HEK293 (cell line): ENCODE results near the gene SCAMP3.

Source experiments
- GLI2 ChIP-seq: fragments of 450-650 bp; formaldehyde crosslinking; IDR thresholded peaks from 2 replicates; pipeline ENCODE4; 2017; ENCODE audit warnings: missing biosample characterization, missing genetic modification characterization, low read depth, borderline replicate concordance
- IKZF3 ChIP-seq: fragments of 450-650 bp; IDR thresholded peaks from 2 replicates; pipeline ENCODE4 v1.5.0; 2018; ENCODE audit warnings: missing biosample characterization, mild to moderate bottlenecking, missing genetic modification characterization, moderate library complexity
- KLF16 ChIP-seq: fragments of 450-650 bp; formaldehyde crosslinking; IDR thresholded peaks from 2 replicates; pipeline ENCODE4 v1.5.1; 2017; ENCODE audit warnings: missing biosample characterization, missing genetic modification characterization
- MEIS1 ChIP-seq: sonication (generic); formaldehyde crosslinking; IDR thresholded peaks from 2 replicates; pipeline ENCODE4 v1.8.1; 2022; ENCODE audit warnings: missing genetic modification reagents, mild to moderate bottlenecking, borderline replicate concordance
- MYNN ChIP-seq: fragments of 450-650 bp; formaldehyde crosslinking; IDR thresholded peaks from 2 replicates; pipeline ENCODE4 v1.5.1; 2016; ENCODE audit warnings: missing biosample characterization, missing genetic modification characterization, borderline replicate concordance
- SCRT2 ChIP-seq: fragments of 450-650 bp; formaldehyde crosslinking; IDR thresholded peaks from 2 replicates; pipeline ENCODE4 v1.5.1; 2016; ENCODE audit warnings: missing biosample characterization, missing genetic modification characterization
- ZFP69B ChIP-seq: fragments of 450-650 bp; formaldehyde crosslinking; IDR thresholded peaks from 2 replicates; pipeline ENCODE4 v1.5.1; 2016; ENCODE audit warnings: missing biosample characterization, missing genetic modification characterization
- ZNF10 ChIP-seq: fragments of 450-650 bp; formaldehyde crosslinking; IDR thresholded peaks from 2 replicates; pipeline ENCODE4 v1.5.1; 2017; ENCODE audit warnings: missing biosample characterization, missing genetic modification characterization
- ZNF133 ChIP-seq: fragments of 450-650 bp; formaldehyde crosslinking; IDR thresholded peaks from 2 replicates; pipeline ENCODE4 v1.5.1; 2016; ENCODE audit warnings: missing biosample characterization, missing genetic modification characterization
- ZNF140 ChIP-seq: fragments of 450-650 bp; formaldehyde crosslinking; IDR thresholded peaks from 2 replicates; pipeline ENCODE4 v1.5.1; 2016; ENCODE audit warnings: missing biosample characterization, missing genetic modification characterization
- ZNF423 ChIP-seq: fragments of 450-650 bp; formaldehyde crosslinking; IDR thresholded peaks from 2 replicates; pipeline ENCODE4 v1.5.1; 2016; ENCODE audit warnings: missing biosample characterization, missing genetic modification characterization
- ZNF473 ChIP-seq: fragments of 450-650 bp; formaldehyde crosslinking; IDR thresholded peaks from 2 replicates; pipeline ENCODE4 v1.5.1; 2017; ENCODE audit warnings: missing biosample characterization, missing genetic modification characterization
- ZNF585B ChIP-seq: fragments of 450-650 bp; formaldehyde crosslinking; IDR thresholded peaks from 2 replicates; pipeline ENCODE4 v1.5.1; 2016; ENCODE audit warnings: missing biosample characterization, missing genetic modification characterization
- ZNF621 ChIP-seq: fragments of 450-650 bp; formaldehyde crosslinking; IDR thresholded peaks from 2 replicates; pipeline ENCODE4 v1.5.1; 2017; ENCODE audit warnings: missing biosample characterization, missing genetic modification characterization
- ZNF654 ChIP-seq: fragments of 450-650 bp; formaldehyde crosslinking; IDR thresholded peaks from 2 replicates; pipeline ENCODE4 v1.5.1; 2016; ENCODE audit warnings: low read depth, missing biosample characterization, missing genetic modification characterization
- ZNF76 ChIP-seq: fragments of 450-650 bp; formaldehyde crosslinking; IDR thresholded peaks from 2 replicates; pipeline ENCODE4; 2016; ENCODE audit warnings: low read depth, missing biosample characterization, missing genetic modification characterization, borderline replicate concordance
- ZNF830 ChIP-seq: fragments of 450-650 bp; IDR thresholded peaks from 2 replicates; pipeline ENCODE4 v1.5.0; 2018; ENCODE audit warnings: missing biosample characterization, missing genetic modification characterization, low read depth, mild to moderate bottlenecking, moderate library complexity
- TF ChIP-seq, protein P1 (sequence below): fragments of 450-650 bp; formaldehyde crosslinking; IDR thresholded peaks from 2 replicates; pipeline ENCODE4 v1.5.1; 2016; ENCODE audit warnings: missing biosample characterization, missing genetic modification characterization, low read depth
- TF ChIP-seq, protein P2 (sequence below): fragments of 450-650 bp; formaldehyde crosslinking; IDR thresholded peaks from 2 replicates; pipeline ENCODE4 v1.5.1; 2016; ENCODE audit warnings: missing biosample characterization, missing genetic modification characterization
- TF ChIP-seq, protein P3 (sequence below): fragments of 450-650 bp; formaldehyde crosslinking; IDR thresholded peaks from 2 replicates; pipeline ENCODE4 v1.5.1; 2016; ENCODE audit warnings: missing biosample characterization, missing genetic modification characterization
- TF ChIP-seq, protein P4 (sequence below): fragments of 450-650 bp; formaldehyde crosslinking; IDR thresholded peaks from 2 replicates; pipeline ENCODE4 v1.5.1; 2016; ENCODE audit warnings: missing biosample characterization, missing genetic modification characterization
- TF ChIP-seq, protein P5 (sequence below): fragments of 450-650 bp; formaldehyde crosslinking; IDR thresholded peaks from 2 replicates; pipeline ENCODE4 v1.5.1; 2016; ENCODE audit warnings: missing biosample characterization, missing genetic modification characterization
- TF ChIP-seq, protein P6 (sequence below): fragments of 450-650 bp; formaldehyde crosslinking; IDR thresholded peaks from 2 replicates; pipeline ENCODE4 v1.5.1; 2016; ENCODE audit warnings: missing biosample characterization, missing genetic modification characterization
- TF ChIP-seq, protein P7 (sequence below): fragments of 450-650 bp; formaldehyde crosslinking; IDR thresholded peaks from 2 replicates; pipeline ENCODE4 v1.5.1; 2017; ENCODE audit warnings: missing biosample characterization, missing genetic modification characterization

The SCAMP3 gene

DNA sequence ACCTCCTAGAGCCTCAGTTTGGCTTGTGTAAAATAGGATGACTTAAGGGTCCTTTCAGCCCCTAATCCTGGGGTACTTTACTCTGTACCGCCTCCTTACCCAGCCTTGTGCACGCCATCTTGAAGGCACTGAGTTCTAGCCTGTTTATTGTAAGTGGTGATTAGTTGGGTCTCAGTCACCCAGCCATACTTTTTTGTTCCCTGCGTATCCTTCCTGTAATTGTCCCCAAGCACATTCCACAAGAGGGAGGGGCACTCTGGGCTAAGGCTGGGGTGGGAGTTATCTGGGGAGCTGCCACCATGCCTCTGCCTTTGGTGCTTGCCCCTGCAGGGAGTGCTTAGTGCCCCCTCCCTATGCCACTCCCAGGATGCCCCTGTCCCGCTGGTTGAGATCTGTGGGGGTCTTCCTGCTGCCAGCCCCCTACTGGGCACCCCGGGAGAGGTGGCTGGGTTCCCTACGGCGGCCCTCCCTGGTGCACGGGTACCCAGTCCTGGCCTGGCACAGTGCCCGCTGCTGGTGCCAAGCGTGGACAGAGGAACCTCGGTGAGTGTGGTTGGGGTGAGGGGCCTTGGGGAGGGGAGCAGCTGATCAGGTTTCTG, 47.4 kb upstream of the SCAMP3 start (continued):
- TF ChIP-seq, protein P1, sequence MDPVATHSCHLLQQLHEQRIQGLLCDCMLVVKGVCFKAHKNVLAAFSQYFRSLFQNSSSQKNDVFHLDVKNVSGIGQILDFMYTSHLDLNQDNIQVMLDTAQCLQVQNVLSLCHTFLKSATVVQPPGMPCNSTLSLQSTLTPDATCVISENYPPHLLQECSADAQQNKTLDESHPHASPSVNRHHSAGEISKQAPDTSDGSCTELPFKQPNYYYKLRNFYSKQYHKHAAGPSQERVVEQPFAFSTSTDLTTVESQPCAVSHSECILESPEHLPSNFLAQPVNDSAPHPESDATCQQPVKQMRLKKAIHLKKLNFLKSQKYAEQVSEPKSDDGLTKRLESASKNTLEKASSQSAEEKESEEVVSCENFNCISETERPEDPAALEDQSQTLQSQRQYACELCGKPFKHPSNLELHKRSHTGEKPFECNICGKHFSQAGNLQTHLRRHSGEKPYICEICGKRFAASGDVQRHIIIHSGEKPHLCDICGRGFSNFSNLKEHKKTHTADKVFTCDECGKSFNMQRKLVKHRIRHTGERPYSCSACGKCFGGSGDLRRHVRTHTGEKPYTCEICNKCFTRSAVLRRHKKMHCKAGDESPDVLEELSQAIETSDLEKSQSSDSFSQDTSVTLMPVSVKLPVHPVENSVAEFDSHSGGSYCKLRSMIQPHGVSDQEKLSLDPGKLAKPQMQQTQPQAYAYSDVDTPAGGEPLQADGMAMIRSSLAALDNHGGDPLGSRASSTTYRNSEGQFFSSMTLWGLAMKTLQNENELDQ (tag by site-specific recombination), result no peak
- TF ChIP-seq, protein P2, sequence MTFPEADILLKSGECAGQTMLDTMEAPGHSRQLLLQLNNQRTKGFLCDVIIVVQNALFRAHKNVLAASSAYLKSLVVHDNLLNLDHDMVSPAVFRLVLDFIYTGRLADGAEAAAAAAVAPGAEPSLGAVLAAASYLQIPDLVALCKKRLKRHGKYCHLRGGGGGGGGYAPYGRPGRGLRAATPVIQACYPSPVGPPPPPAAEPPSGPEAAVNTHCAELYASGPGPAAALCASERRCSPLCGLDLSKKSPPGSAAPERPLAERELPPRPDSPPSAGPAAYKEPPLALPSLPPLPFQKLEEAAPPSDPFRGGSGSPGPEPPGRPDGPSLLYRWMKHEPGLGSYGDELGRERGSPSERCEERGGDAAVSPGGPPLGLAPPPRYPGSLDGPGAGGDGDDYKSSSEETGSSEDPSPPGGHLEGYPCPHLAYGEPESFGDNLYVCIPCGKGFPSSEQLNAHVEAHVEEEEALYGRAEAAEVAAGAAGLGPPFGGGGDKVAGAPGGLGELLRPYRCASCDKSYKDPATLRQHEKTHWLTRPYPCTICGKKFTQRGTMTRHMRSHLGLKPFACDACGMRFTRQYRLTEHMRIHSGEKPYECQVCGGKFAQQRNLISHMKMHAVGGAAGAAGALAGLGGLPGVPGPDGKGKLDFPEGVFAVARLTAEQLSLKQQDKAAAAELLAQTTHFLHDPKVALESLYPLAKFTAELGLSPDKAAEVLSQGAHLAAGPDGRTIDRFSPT (tag by site-specific recombination), result peak; percentile 95
- no peak for TF ChIP-seq KLF16
- no peak for TF ChIP-seq ZNF473 (tag by site-specific recombination)
- no peak for TF ChIP-seq SCRT2 (tag by site-specific recombination)
- TF ChIP-seq ZNF585B (tag by site-specific recombination), result no peak
- TF ChIP-seq ZNF140, result no peak
- TF ChIP-seq, protein P3, sequence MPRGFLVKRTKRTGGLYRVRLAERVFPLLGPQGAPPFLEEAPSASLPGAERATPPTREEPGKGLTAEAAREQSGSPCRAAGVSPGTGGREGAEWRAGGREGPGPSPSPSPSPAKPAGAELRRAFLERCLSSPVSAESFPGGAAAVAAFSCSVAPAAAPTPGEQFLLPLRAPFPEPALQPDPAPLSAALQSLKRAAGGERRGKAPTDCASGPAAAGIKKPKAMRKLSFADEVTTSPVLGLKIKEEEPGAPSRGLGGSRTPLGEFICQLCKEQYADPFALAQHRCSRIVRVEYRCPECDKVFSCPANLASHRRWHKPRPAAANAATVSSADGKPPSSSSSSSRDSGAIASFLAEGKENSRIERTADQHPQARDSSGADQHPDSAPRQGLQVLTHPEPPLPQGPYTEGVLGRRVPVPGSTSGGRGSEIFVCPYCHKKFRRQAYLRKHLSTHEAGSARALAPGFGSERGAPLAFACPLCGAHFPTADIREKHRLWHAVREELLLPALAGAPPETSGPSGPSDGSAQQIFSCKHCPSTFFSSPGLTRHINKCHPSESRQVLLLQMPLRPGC (tag by site-specific recombination), result no peak
- TF ChIP-seq ZNF76 (tag by site-specific recombination), result peak; percentile 32; the same call in 1 of the 2 replicates
- TF ChIP-seq ZNF10, result no peak
- TF ChIP-seq MYNN, result no peak
- TF ChIP-seq, protein P4, sequence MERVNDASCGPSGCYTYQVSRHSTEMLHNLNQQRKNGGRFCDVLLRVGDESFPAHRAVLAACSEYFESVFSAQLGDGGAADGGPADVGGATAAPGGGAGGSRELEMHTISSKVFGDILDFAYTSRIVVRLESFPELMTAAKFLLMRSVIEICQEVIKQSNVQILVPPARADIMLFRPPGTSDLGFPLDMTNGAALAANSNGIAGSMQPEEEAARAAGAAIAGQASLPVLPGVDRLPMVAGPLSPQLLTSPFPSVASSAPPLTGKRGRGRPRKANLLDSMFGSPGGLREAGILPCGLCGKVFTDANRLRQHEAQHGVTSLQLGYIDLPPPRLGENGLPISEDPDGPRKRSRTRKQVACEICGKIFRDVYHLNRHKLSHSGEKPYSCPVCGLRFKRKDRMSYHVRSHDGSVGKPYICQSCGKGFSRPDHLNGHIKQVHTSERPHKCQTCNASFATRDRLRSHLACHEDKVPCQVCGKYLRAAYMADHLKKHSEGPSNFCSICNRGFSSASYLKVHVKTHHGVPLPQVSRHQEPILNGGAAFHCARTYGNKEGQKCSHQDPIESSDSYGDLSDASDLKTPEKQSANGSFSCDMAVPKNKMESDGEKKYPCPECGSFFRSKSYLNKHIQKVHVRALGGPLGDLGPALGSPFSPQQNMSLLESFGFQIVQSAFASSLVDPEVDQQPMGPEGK (tag by site-specific recombination), result peak; percentile 49
- peak; percentile 65 for TF ChIP-seq ZNF423 (tag by site-specific recombination)
- TF ChIP-seq ZNF654 (tag by site-specific recombination), result no peak
- no peak for TF ChIP-seq ZNF830
- TF ChIP-seq, protein P5, sequence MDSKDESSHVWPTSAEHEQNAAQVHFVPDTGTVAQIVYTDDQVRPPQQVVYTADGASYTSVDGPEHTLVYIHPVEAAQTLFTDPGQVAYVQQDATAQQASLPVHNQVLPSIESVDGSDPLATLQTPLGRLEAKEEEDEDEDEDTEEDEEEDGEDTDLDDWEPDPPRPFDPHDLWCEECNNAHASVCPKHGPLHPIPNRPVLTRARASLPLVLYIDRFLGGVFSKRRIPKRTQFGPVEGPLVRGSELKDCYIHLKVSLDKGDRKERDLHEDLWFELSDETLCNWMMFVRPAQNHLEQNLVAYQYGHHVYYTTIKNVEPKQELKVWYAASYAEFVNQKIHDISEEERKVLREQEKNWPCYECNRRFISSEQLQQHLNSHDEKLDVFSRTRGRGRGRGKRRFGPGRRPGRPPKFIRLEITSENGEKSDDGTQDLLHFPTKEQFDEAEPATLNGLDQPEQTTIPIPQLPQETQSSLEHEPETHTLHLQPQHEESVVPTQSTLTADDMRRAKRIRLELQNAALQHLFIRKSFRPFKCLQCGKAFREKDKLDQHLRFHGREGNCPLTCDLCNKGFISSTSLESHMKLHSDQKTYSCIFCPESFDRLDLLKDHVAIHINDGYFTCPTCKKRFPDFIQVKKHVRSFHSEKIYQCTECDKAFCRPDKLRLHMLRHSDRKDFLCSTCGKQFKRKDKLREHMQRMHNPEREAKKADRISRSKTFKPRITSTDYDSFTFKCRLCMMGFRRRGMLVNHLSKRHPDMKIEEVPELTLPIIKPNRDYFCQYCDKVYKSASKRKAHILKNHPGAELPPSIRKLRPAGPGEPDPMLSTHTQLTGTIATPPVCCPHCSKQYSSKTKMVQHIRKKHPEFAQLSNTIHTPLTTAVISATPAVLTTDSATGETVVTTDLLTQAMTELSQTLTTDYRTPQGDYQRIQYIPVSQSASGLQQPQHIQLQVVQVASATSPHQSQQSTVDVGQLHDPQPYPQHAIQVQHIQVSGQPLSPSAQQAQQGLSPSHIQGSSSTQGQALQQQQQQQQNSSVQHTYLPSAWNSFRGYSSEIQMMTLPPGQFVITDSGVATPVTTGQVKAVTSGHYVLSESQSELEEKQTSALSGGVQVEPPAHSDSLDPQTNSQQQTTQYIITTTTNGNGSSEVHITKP (tag by site-specific recombination), result no peak
- no peak for TF ChIP-seq ZNF621 (tag by site-specific recombination)
- TF ChIP-seq GLI2, result no peak
- no peak for TF ChIP-seq ZNF133 (tag by site-specific recombination)
- no peak for TF ChIP-seq IKZF3 (tag by site-specific recombination)
- TF ChIP-seq ZFP69B (tag by site-specific recombination), result no peak
- TF ChIP-seq MEIS1 (CRISPR knock-in tag), result no peak
- TF ChIP-seq, protein P6, sequence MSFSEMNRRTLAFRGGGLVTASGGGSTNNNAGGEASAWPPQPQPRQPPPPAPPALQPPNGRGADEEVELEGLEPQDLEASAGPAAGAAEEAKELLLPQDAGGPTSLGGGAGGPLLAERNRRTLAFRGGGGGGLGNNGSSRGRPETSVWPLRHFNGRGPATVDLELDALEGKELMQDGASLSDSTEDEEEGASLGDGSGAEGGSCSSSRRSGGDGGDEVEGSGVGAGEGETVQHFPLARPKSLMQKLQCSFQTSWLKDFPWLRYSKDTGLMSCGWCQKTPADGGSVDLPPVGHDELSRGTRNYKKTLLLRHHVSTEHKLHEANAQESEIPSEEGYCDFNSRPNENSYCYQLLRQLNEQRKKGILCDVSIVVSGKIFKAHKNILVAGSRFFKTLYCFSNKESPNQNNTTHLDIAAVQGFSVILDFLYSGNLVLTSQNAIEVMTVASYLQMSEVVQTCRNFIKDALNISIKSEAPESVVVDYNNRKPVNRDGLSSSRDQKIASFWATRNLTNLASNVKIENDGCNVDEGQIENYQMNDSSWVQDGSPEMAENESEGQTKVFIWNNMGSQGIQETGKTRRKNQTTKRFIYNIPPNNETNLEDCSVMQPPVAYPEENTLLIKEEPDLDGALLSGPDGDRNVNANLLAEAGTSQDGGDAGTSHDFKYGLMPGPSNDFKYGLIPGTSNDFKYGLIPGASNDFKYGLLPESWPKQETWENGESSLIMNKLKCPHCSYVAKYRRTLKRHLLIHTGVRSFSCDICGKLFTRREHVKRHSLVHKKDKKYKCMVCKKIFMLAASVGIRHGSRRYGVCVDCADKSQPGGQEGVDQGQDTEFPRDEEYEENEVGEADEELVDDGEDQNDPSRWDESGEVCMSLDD, result no peak
- TF ChIP-seq, protein P7, sequence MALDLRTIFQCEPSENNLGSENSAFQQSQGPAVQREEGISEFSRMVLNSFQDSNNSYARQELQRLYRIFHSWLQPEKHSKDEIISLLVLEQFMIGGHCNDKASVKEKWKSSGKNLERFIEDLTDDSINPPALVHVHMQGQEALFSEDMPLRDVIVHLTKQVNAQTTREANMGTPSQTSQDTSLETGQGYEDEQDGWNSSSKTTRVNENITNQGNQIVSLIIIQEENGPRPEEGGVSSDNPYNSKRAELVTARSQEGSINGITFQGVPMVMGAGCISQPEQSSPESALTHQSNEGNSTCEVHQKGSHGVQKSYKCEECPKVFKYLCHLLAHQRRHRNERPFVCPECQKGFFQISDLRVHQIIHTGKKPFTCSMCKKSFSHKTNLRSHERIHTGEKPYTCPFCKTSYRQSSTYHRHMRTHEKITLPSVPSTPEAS (tag by site-specific recombination), result no peak
